GM12801 (cell line): Measurements from ENCODE around the gene FOXA3.

Experiments
- TF ChIP-seq, protein P1 (sequence below): IDR thresholded peaks from one replicate; pipeline ENCODE4 v1.5.1; 2011; ENCODE audit warnings: control low read depth; ENCODE audit not compliant: insufficient read length; ENCODE audit errors: extremely low read depth

Gene FOXA3

DNA sequence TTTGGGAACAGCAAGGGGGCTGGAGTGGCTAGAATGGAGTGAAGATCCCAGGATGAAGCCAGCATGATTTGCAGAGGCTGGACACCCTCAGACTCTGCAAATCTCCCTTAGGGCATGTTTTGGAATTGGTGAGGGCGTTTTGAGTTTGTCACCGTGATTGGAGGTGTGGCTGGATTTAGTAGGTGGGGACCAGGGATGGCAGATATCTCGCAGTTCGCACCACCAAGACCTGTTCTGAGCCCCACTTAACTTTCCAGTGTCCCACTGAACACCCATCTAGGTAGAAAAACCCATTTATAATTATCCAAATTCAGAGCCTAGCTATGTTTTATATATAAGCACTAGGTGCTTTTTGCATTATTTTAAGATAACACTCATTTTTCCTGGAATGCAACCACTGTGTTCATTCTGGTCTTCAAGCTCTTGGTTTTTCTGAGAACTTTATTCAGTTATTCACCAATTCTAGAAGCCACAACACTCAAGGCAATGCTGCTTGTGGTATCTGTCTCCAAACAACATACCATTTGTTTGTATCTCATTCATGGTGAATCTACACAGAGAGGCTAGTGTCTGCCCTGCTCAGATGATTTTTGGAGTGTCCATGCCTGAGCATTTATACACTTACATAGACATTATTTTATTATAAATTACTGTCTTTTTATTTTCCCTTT, 53.4 kb downstream of the FOXA3 start:
- TF ChIP-seq, protein P1, sequence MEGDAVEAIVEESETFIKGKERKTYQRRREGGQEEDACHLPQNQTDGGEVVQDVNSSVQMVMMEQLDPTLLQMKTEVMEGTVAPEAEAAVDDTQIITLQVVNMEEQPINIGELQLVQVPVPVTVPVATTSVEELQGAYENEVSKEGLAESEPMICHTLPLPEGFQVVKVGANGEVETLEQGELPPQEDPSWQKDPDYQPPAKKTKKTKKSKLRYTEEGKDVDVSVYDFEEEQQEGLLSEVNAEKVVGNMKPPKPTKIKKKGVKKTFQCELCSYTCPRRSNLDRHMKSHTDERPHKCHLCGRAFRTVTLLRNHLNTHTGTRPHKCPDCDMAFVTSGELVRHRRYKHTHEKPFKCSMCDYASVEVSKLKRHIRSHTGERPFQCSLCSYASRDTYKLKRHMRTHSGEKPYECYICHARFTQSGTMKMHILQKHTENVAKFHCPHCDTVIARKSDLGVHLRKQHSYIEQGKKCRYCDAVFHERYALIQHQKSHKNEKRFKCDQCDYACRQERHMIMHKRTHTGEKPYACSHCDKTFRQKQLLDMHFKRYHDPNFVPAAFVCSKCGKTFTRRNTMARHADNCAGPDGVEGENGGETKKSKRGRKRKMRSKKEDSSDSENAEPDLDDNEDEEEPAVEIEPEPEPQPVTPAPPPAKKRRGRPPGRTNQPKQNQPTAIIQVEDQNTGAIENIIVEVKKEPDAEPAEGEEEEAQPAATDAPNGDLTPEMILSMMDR, result no peak

- TF ChIP-seq, protein P1, result no peak
These were observed 54.6 kb downstream of the FOXA3 start for GRCh38 chr19:45918721-45919120.

DNA sequence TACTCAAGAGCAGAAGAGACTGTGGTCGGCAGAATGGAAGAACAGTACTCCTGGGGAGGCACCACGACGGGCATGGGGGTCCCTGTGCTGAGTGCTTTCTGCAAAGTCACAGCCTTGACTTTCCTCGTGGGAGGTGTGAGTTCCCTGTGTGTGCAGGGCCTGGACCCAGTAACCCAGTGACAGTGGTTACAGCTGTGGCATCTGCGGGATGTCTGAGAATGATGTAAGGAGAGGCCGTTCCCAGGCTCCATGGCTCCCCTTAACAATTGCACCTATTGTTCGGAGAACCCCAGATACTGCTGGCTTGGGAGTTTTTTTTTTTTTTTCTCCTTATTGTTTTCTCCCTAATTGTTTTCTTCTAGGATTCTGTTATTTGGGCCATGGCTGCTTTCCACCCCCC, 55.6 kb downstream of the FOXA3 start:
- TF ChIP-seq, protein P1, result no peak

- TF ChIP-seq, protein P1, result no peak
These were observed 56.3 kb downstream of the FOXA3 start for GRCh38 chr19:45920458-45920857.

- TF ChIP-seq, protein P1, result no peak
These were observed 58.2 kb downstream of the FOXA3 start for GRCh38 chr19:45922281-45922680.
